ENCODE measurements around the gene MED25. TPM values are rescaled to one million over a fixed set of nuclear protein-coding genes. Genes with fewer than 3 reads are reported as not detected.

Gene MED25
- total RNA-seq, 2 experiments from 2014 or later = 35.7 to 38.7 TPM

DNA sequence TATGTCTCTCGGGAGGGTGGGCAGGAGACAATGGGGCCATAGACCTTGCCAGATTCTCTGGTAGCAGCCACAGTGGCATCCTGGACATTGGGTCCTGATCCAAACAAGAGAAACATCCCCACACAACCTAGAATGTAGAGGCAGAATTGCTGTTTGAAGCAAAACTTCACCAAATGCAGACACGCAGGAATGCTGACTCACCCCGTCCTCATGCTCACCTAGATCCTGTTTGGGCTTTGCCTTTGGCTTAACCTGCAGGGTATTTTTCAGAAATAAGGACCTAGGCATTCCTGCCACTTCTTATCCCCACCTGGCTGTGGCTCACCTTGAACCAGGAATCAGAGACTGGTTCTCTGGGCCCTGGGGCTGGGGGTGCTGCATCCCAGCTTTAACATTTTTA is 66.7 kb downstream of the MED25 start:
- Mint-ChIP-seq H3K4me3 (no peak overlapping the region), H3K36me3 (ENCODE audit: low read depth) (peaks cover 42% of the 10 kb centered on the region), H3K27ac (no peak overlapping the region), H3K9me3 (no peaks in the 10 kb centered on the region), H3K27me3 (no peaks in the 10 kb centered on the region), H3K4me1 (ENCODE audit: low read depth) (peaks cover 6% of the 10 kb centered on the region)
- TF ChIP-seq, protein P1, sequence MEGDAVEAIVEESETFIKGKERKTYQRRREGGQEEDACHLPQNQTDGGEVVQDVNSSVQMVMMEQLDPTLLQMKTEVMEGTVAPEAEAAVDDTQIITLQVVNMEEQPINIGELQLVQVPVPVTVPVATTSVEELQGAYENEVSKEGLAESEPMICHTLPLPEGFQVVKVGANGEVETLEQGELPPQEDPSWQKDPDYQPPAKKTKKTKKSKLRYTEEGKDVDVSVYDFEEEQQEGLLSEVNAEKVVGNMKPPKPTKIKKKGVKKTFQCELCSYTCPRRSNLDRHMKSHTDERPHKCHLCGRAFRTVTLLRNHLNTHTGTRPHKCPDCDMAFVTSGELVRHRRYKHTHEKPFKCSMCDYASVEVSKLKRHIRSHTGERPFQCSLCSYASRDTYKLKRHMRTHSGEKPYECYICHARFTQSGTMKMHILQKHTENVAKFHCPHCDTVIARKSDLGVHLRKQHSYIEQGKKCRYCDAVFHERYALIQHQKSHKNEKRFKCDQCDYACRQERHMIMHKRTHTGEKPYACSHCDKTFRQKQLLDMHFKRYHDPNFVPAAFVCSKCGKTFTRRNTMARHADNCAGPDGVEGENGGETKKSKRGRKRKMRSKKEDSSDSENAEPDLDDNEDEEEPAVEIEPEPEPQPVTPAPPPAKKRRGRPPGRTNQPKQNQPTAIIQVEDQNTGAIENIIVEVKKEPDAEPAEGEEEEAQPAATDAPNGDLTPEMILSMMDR (IDR thresholded peaks at IDR 0.05) = no peak
- ATAC-seq (no peak), DNase-seq (no peak)
- intact Hi-C loops (cut with micrococcal nuclease) = no loop called here
- ChIA-PET POLR2A (no interaction called here), CTCF (no interaction called here)

Small RNA genes within 50 kb of the gene (microRNA-seq; reads per million reads assigned to microRNA genes)
- gene MIR4749 (ENCODE audit: borderline microRNAs expressed, borderline replicate concordance) = 1.5 reads per million
- gene MIR6799 (ENCODE audit: borderline microRNAs expressed, borderline replicate concordance) = not detected
- not detected for gene MIR6800 (ENCODE audit: borderline microRNAs expressed, borderline replicate concordance)

Other genes starting within 250 kb of the MED25 start
- gene NOSIP, start 237.7 kb upstream of the MED25 start, total RNA-seq = 10 to 100 TPM; 75.6 to 79.4 TPM
- 1 to 10 TPM; 1.5 TPM for gene PRRG2, start 237.0 kb upstream of the MED25 start, total RNA-seq
- gene PRR12, start 227.1 kb upstream of the MED25 start, total RNA-seq = 10 to 100 TPM; 16.0 to 17.8 TPM
- gene RRAS, start 178.1 kb upstream of the MED25 start, total RNA-seq = 1 to 10 TPM; 6.3 to 7.1 TPM
- gene SCAF1, start 176.1 kb upstream of the MED25 start, total RNA-seq = 10 to 100 TPM; 54.5 to 57.2 TPM
- 100 to 1,000 TPM in 1 of 2 experiments, 10 to 100 TPM in 1; 90.8 to 108 TPM for gene IRF3, start 152.4 kb upstream of the MED25 start, total RNA-seq
- gene BCL2L12, start 152.4 kb upstream of the MED25 start, total RNA-seq = 10 to 100 TPM; 63.4 to 64.6 TPM
- gene PRMT1, start 141.0 kb upstream of the MED25 start, total RNA-seq = 100 to 1,000 TPM; 419 to 437 TPM
- 1 to 10 TPM; 5.2 to 6.2 TPM for gene ADM5, start 128.7 kb upstream of the MED25 start, total RNA-seq
- 1 to 10 TPM in 1 of 2 experiments, under 1 TPM in 1; 0.69 to 1.0 TPM for gene CPT1C, start 127.2 kb upstream of the MED25 start, total RNA-seq
- under 1 TPM; 0.50 to 0.81 TPM for gene TSKS, start 55.0 kb upstream of the MED25 start, total RNA-seq
- 10 to 100 TPM; 83.4 to 84.5 TPM for gene AP2A1, start 51.3 kb upstream of the MED25 start, total RNA-seq
- 10 to 100 TPM; 23.5 to 24.1 TPM for gene FUZ, start 5.0 kb upstream of the MED25 start, total RNA-seq
- 10 to 100 TPM; 87.4 to 88.5 TPM for gene PTOV1, start 32.9 kb downstream of the MED25 start, total RNA-seq
- gene PNKP, start 49.3 kb downstream of the MED25 start, total RNA-seq = 10 to 100 TPM; 58.8 to 65.9 TPM
- gene AKT1S1, start 59.1 kb downstream of the MED25 start, total RNA-seq = 10 to 100 TPM; 17.5 to 19.5 TPM
- gene TBC1D17, start 59.4 kb downstream of the MED25 start, total RNA-seq = 10 to 100 TPM; 26.6 to 26.8 TPM
- 10 to 100 TPM; 16.1 to 16.2 TPM for gene IL4I1, start 78.6 kb downstream of the MED25 start, total RNA-seq
- 10 to 100 TPM; 11.8 TPM for gene ATF5, start 110.9 kb downstream of the MED25 start, total RNA-seq
- gene NUP62, start 111.2 kb downstream of the MED25 start, total RNA-seq = 100 to 1,000 TPM; 113 to 119 TPM
- not detected for gene SIGLEC11, start 142.9 kb downstream of the MED25 start, total RNA-seq
- 10 to 100 TPM; 37.4 to 38.0 TPM for gene VRK3, start 207.1 kb downstream of the MED25 start, total RNA-seq
- gene ZNF473, start 207.7 kb downstream of the MED25 start, total RNA-seq = 1 to 10 TPM; 8.9 to 9.2 TPM